Measurements from ENCODE around the gene ANO3.
"Not testable (repeated sequence)": the region's sequence is repeated elsewhere in the genome, so short reads cannot be mapped to it uniquely, and the experiment has no call there.

Gene ANO3

GRCh38 chr11:26621132-26621531 is 289.2 kb downstream of the ANO3 start:
- H3K4me3 Mint-ChIP-seq: no peak overlapping the region
- no peaks in the 10 kb centered on the region for H3K36me3 Mint-ChIP-seq (ENCODE audit: low read depth)
- H3K9me3 Mint-ChIP-seq: no peaks in the 10 kb centered on the region
- no peaks in the 10 kb centered on the region for H3K27me3 Mint-ChIP-seq (ENCODE audit: low read depth, poor library complexity)
- no peak for DNase-seq
- no peak overlapping the region for H3K27ac Mint-ChIP-seq
- peaks cover 6% of the 10 kb centered on the region for H3K4me1 Mint-ChIP-seq
- TF ChIP-seq CTCF (IDR thresholded peaks at IDR 0.05): no peak

- H3K4me3 Mint-ChIP-seq: no peak overlapping the region
These were observed 290.3 kb downstream of the ANO3 start for GRCh38 chr11:26622181-26622580.

GRCh38 chr11:26623076-26623659 is 291.2 kb downstream of the ANO3 start:
- Mint-ChIP-seq H3K4me1 (peaks cover 6% of the 10 kb centered on the region), H3K9me3 (no peaks in the 10 kb centered on the region), H3K36me3 (ENCODE audit: low read depth) (no peaks in the 10 kb centered on the region), H3K27me3 (ENCODE audit: low read depth, poor library complexity) (no peaks in the 10 kb centered on the region), H3K27ac (no peak overlapping the region), H3K4me3 (no peak overlapping the region)
- no peak for DNase-seq
- TF ChIP-seq CTCF (IDR thresholded peaks at IDR 0.05): no peak

More at GRCh38 chr11:26622181-26622580, 290.3 kb downstream of the ANO3 start:
- Mint-ChIP-seq H3K9me3 (no peaks in the 10 kb centered on the region), H3K4me1 (peaks cover 6% of the 10 kb centered on the region), H3K27ac (no peak overlapping the region), H3K36me3 (ENCODE audit: low read depth) (no peaks in the 10 kb centered on the region), H3K27me3 (ENCODE audit: low read depth, poor library complexity) (no peaks in the 10 kb centered on the region)
- no peak for TF ChIP-seq CTCF (IDR thresholded peaks at IDR 0.05)
- DNase-seq: no peak

GRCh38 chr11:26626346-26626745 is 294.4 kb downstream of the ANO3 start:
- Mint-ChIP-seq H3K27ac (no peak overlapping the region), H3K36me3 (ENCODE audit: low read depth) (no peaks in the 10 kb centered on the region), H3K4me3 (no peak overlapping the region), H3K9me3 (no peaks in the 10 kb centered on the region), H3K27me3 (ENCODE audit: low read depth, poor library complexity) (no peaks in the 10 kb centered on the region), H3K4me1 (no peaks in the 10 kb centered on the region)
- TF ChIP-seq CTCF (IDR thresholded peaks at IDR 0.05): no peak
- no peak for DNase-seq

- H3K9me3 Mint-ChIP-seq: no peaks in the 10 kb centered on the region
- no peak for TF ChIP-seq CTCF (IDR thresholded peaks at IDR 0.05)
- DNase-seq: no peak
- H3K27ac Mint-ChIP-seq: no peak overlapping the region
- H3K4me3 Mint-ChIP-seq: no peak overlapping the region
- H3K27me3 Mint-ChIP-seq (ENCODE audit: low read depth, poor library complexity): no peaks in the 10 kb centered on the region
- H3K4me1 Mint-ChIP-seq: no peaks in the 10 kb centered on the region
- no peaks in the 10 kb centered on the region for H3K36me3 Mint-ChIP-seq (ENCODE audit: low read depth)
These were observed 300.8 kb downstream of the ANO3 start for GRCh38 chr11:26632691-26633159.

GRCh38 chr11:26643314-26643713 is 311.4 kb downstream of the ANO3 start:
- H3K4me1 Mint-ChIP-seq; DNase-seq; H3K36me3 Mint-ChIP-seq (ENCODE audit: low read depth); H3K27ac Mint-ChIP-seq; H3K4me3 Mint-ChIP-seq; H3K9me3 Mint-ChIP-seq; H3K27me3 Mint-ChIP-seq (ENCODE audit: low read depth, poor library complexity): not testable (repeated sequence)
